Measurements from ENCODE around the gene NOL9.

Gene NOL9

GRCh38 chr1:6596351-6596750 lies 42.0 kb upstream of the NOL9 start:
- H3K9me3 Mint-ChIP-seq, result no peaks in the 10 kb centered on the region
- H3K36me3 Mint-ChIP-seq (ENCODE audit: low read depth), result peaks cover 32% of the 10 kb centered on the region
- peak overlapping the region in 1 of 3 experiments; percentile 38 for H3K4me3 Mint-ChIP-seq
- H3K27ac Mint-ChIP-seq, result no peak overlapping the region
- H3K27me3 Mint-ChIP-seq (ENCODE audit: low read depth), result no peaks in the 10 kb centered on the region
- H3K4me1 Mint-ChIP-seq, result peaks cover 37% of the 10 kb centered on the region
- TF ChIP-seq, protein P1, sequence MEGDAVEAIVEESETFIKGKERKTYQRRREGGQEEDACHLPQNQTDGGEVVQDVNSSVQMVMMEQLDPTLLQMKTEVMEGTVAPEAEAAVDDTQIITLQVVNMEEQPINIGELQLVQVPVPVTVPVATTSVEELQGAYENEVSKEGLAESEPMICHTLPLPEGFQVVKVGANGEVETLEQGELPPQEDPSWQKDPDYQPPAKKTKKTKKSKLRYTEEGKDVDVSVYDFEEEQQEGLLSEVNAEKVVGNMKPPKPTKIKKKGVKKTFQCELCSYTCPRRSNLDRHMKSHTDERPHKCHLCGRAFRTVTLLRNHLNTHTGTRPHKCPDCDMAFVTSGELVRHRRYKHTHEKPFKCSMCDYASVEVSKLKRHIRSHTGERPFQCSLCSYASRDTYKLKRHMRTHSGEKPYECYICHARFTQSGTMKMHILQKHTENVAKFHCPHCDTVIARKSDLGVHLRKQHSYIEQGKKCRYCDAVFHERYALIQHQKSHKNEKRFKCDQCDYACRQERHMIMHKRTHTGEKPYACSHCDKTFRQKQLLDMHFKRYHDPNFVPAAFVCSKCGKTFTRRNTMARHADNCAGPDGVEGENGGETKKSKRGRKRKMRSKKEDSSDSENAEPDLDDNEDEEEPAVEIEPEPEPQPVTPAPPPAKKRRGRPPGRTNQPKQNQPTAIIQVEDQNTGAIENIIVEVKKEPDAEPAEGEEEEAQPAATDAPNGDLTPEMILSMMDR (IDR thresholded peaks at IDR 0.05; ENCODE audit: unreplicated experiment in 3 of 3), result no peak

DNA sequence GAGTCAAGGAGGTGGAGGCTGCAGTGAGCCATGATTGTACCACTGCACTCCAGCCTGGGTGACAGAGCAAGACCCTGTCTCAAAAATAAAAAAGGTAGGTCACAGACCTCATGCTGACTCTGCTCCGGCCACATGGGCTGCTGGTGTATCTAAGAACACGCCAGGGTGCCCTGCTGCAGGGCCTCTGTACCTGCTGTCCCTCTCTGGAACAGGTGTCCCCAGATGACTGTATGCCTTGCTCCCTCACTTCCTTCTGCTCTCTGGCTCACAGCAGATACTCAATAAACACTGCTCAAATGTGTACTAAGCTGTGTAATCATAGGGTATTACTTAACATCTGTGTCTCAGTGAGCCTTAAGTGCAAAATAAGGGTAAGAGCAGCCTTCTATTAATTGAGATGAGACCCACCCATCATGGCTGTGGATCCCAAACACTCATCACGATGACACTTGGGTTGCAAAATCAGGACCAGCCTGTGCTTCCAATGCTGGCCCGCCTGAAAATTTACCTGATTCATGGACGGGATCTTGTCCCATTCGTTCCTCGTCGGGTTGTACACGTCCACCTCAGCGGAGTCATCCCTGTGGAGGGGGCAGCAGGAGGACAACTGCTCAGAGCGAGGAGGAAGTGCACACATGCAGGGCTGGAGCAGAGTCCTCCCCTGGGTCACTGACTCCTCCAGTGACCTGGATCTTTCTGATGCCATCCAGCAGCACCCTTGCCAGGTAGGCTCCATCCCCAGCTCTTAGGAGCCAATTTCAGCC lies 40.8 kb upstream of the NOL9 start:
- Mint-ChIP-seq H3K27me3 (ENCODE audit: low read depth) (no peaks in the 10 kb centered on the region), H3K9me3 (no peaks in the 10 kb centered on the region), H3K36me3 (ENCODE audit: low read depth) (peaks cover 32% of the 10 kb centered on the region), H3K27ac (no peak overlapping the region), H3K4me1 (peaks cover 26% of the 10 kb centered on the region), H3K4me3 (no peak overlapping the region)
- TF ChIP-seq, protein P1 (IDR thresholded peaks at IDR 0.05; ENCODE audit: unreplicated experiment in 3 of 3), result no peak

GRCh38 chr1:6593810-6594209 lies 39.5 kb upstream of the NOL9 start:
- Mint-ChIP-seq H3K4me1 (peaks cover 15% of the 10 kb centered on the region), H3K9me3 (no peaks in the 10 kb centered on the region), H3K27me3 (ENCODE audit: low read depth) (no peaks in the 10 kb centered on the region), H3K36me3 (ENCODE audit: low read depth) (peaks cover 32% of the 10 kb centered on the region), H3K4me3 (no peak overlapping the region), H3K27ac (no peak overlapping the region)
- TF ChIP-seq, protein P1 (IDR thresholded peaks at IDR 0.05; ENCODE audit: unreplicated experiment in 3 of 3), result no peak

GRCh38 chr1:6592865-6593593 lies 38.7 kb upstream of the NOL9 start:
- no peaks in the 10 kb centered on the region for H3K9me3 Mint-ChIP-seq
- H3K4me1 Mint-ChIP-seq, result peaks cover 15% of the 10 kb centered on the region
- H3K27me3 Mint-ChIP-seq (ENCODE audit: low read depth), result no peaks in the 10 kb centered on the region
- H3K36me3 Mint-ChIP-seq (ENCODE audit: low read depth), result peaks cover 31% of the 10 kb centered on the region
- H3K4me3 Mint-ChIP-seq, result no peak overlapping the region
- H3K27ac Mint-ChIP-seq, result no peak overlapping the region
- TF ChIP-seq, protein P1 (IDR thresholded peaks at IDR 0.05; ENCODE audit: unreplicated experiment in 3 of 3), result no peak

GRCh38 chr1:6592441-6592840 lies 38.1 kb upstream of the NOL9 start:
- Mint-ChIP-seq H3K9me3 (no peaks in the 10 kb centered on the region), H3K27ac (no peak overlapping the region), H3K36me3 (ENCODE audit: low read depth) (peaks cover 27% of the 10 kb centered on the region), H3K4me1 (peaks cover 15% of the 10 kb centered on the region), H3K27me3 (ENCODE audit: low read depth) (no peaks in the 10 kb centered on the region), H3K4me3 (no peak overlapping the region)
- TF ChIP-seq, protein P1 (IDR thresholded peaks at IDR 0.05; ENCODE audit: unreplicated experiment in 3 of 3), result no peak

Data from nephron (organoid).